HG03064 (cell line): ENCODE measurements around the gene JAKMIP2.
"Not testable (repeated sequence)": the region's sequence is repeated elsewhere in the genome, so short reads cannot be mapped to it uniquely, and the experiment has no call there.

ENCODE experiments used
- ATAC-seq: cut with Tn5 transposase; IDR thresholded peaks from one replicate; pipeline ENCODE4 v1.9.1; 2021; ENCODE audit warnings: low read depth; ENCODE audit not compliant: unreplicated experiment

Gene JAKMIP2

DNA sequence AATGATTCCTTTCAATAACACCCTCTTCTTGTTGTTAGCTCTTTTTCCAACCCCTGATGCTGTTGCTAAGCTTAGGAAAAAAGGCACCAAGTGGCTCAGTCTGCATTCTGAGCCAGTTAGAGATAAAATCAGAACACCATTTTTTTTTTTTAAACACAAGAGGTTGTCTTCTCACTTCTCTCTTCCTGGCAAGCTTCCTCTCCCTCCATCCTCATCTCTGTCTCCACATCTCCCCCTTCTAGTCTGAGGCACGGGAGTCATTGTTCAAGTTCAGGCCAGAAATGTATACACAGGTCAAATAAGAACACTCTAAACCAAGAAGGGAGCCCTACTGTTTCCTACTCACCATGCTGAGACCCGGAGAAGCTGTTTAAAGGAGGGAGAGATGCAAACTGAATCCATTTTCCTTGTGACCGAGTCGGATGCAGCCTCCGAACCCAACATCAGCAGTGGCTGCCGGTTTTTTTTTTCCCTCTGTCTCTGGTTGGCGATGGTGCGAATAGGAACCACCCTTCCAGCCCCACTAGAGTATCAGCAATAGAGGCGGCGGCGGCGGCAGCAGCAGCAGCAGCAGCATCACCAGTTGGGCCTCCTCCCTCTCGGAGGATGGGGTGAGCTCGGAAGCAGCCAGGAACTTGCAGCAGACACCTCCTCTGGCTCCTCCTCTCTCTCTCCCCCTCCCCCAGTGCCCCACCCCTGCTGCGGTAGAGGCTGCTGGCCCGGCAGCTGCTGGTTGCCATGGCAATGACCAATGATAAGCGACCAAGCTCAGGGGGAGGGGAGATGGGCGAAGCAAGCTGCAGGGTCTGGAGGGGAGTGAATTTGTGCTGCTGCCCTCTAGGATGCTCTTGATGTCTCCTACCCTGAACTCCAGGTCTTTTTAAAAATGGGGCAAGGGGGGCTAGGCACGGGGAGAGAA lies at the start of gene JAKMIP2:
JAKMIP2 (minus strand) TSS at position 619 of the 919 bp plus-strand sequence. CDS start 110,922 bp downstream, outside the sequence.
- no peak for ATAC-seq

DNA sequence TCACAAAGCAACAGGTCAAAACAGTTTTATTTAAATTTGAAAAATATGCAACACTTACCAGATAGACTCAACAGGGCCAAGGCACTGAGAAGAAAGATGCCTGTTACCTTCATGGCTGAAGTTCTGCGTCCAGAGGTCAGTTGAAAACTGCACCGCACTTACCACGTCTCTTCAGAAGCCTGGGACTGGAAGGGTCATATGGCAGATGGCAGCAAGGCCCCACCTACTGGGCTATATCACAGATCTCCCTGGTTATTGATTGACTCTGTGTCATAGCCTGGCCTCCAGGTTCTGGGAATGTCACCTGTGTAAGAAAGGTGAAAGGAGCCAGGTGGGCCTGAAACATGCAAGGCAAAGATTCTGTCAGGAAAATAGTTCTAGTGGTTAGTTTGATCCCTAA lies 48.9 kb upstream of the JAKMIP2 start, which contains the start of gene SPINK1:
SPINK1 (minus strand) TSS at position 207 of the 400 bp plus-strand sequence; CDS start at position 113, 94 bp downstream.
- no peak for ATAC-seq

DNA sequence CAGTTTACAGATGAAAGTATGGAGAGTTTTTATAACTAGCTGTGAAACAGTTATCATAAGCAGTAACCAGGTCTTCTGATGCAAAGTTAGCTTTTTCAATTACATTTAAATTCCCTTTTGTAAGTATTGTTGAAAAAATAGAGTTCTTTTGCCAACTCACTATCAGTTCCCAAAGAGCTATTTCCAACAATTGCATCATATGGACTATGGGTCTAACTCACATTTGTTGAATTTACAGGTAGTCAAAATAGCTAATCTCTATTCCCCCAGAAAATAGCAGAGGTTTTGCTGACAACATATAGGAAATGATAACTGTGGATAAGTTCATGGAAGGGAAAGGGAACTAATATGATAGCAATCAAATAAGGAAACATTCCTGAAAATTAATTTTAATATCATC lies 47.5 kb upstream of the JAKMIP2 start:
- ATAC-seq, result no peak

GRCh38 chr5:147827017-147827416 lies 44.5 kb upstream of the JAKMIP2 start:
- ATAC-seq, result not testable (repeated sequence)

GRCh38 chr5:147826361-147826760 lies 43.8 kb upstream of the JAKMIP2 start:
- ATAC-seq, result no peak

DNA sequence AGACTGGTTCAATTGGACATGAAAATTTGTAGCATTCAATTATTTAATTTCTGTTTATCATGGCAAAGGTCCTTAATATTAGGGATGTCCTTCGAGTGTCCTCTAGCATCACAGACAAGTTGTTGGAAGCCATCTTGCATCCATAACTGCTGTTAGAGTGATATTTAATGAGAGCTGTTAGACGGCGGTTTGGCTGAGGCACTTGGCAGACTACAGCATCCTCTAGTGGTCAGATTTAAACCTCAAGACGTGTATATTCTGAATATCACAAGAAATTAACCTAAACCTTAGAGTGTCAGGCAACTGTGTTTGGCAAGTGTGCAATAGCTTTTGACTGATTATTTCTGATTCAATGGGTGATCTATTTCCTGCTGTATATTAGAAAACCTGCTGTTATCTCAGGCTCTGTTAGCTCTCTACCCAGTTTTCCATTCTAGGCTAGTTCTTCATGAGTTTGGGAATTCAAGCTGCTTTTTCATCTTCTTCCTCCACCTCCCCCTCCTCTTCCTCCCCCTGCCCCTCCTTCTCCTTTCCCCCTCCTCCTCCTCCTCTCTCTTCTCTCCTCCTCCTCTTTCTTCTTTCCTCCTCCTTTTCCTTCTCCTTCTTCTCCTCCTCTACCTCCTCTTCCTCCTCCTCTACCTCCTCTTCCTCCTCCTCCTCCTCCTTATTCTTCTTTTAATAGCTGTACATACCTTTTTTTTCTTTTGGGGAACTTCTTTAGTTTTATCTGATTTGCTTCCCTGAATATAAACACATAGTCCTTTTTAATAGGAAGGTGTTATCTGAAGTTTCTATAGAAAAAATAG lies 40.4 kb upstream of the JAKMIP2 start:
- peak; percentile 87 for ATAC-seq

DNA sequence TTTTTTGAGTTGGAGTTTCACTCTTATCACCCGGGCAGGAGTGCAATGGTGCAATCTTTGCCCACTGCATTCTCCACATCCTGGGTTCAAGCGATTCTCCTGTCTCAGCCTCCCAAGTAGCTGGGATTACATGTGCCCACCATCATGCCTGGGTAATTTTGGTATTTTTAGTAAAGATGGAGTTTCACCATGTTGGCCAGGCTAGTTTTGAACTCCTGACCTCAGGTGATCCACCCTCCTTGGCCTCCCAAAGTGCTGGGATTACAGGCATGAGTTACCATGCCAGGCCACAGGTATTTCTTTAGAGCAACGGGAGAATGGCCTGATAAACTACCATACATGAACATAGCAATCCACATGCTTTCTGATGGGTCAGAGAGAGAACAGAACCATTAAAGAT lies 39.7 kb upstream of the JAKMIP2 start:
- not testable (repeated sequence) for ATAC-seq

DNA sequence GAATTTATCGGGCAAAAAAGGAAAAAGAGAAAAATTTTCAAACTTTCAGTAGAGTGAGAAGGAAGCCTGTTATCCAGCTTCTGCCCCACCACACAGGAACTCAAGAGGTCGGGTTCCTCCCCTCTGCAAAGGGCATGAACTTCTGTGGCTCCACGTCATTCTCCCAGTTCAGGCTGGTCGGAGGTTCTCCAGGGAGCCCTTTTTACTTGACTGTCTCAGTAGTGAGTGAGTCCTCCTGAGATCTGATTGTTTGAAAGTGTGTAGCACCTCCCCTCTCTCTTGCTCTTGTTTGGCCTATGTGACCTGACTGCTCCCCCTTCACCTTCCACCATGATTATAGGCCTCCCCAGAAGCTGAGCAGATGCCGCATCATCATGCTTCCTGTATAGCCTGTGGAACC lies 39.2 kb upstream of the JAKMIP2 start:
- no peak for ATAC-seq

DNA sequence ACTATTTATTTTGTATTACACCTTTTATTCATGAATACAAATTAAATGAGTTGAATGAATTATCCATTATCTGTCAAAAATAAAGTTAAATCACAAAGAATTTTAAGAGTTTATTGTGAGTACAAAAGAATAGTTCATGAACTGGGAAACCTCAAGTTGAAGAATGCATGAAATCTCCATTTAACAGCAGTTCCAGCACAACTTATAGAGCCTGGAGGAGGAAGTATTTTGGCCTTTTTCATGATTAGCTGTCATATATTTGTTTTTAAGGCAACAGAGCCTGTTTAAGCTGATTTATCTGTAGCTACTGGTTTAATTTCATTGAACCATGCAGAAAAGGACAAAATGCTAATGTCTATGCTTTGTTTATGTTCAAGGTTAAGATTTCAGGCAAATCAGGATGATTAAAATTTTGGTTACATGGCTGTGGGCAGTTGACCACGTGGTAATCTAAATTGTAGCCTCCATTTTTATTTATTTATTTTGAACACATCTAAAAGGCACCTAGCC lies 36.8 kb upstream of the JAKMIP2 start:
- no peak for ATAC-seq

DNA sequence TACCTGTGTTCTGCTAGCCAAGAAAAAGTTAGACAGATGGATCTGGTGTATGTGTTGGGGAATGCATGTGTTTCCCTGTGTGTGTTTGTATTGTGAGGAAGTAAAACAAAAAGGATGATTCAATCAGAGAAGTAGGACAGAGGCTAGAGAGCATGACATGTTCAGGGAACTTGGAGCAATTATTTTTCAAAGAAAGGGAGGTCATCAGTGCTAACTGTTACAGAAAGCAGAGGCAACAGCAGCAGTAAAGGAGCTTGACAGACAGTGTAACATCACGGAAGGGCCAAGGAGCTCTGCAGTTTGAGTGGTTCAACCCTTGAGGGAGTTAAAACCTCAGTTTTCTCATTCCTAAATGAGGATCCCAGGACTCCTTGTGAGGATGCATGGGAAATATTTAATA lies 35.8 kb upstream of the JAKMIP2 start:
- no peak for ATAC-seq

GRCh38 chr5:147813696-147814095 lies 31.2 kb upstream of the JAKMIP2 start:
- ATAC-seq, result no peak

- no peak for ATAC-seq
Measured at GRCh38 chr5:147809830-147810666, 27.5 kb upstream of the JAKMIP2 start.

GRCh38 chr5:147805030-147805454 lies 22.5 kb upstream of the JAKMIP2 start:
- peak; percentile 78 for ATAC-seq

GRCh38 chr5:147804334-147804733 lies 21.8 kb upstream of the JAKMIP2 start:
- ATAC-seq, result no peak

- no peak for ATAC-seq
Measured at GRCh38 chr5:147803926-147804325, 21.4 kb upstream of the JAKMIP2 start.

DNA sequence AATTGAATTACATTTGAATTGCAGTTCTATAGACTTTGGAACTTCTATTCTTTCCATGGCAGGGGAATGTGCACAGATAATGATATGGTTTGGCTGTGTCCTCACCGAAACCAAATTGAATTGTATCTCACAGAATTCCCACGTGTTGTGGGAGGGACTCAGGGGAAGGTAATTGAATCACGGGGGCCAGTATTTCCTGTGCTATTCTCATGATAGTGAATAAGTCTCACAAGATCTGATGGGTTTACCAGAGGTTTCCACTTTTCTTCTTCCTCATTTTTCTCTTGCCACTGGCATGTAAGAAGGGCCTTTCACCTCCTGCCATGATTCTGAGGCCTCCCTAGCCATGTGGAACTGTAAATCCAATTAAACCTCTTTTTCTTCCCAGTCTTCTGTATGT lies 20.6 kb upstream of the JAKMIP2 start:
- ATAC-seq, result not testable (repeated sequence)

- no peak for ATAC-seq
Measured at GRCh38 chr5:147801461-147801860, 18.9 kb upstream of the JAKMIP2 start.

GRCh38 chr5:147800491-147800890 lies 18.0 kb upstream of the JAKMIP2 start:
- ATAC-seq, result no peak

- no peak for ATAC-seq
Measured at GRCh38 chr5:147796556-147797308, 14.2 kb upstream of the JAKMIP2 start.
